H1 (cell line): ENCODE results near the gene PIP5K1B. TPM values are rescaled to one million over a fixed set of nuclear protein-coding genes. Genes with fewer than 3 reads are reported as not detected.

Experiments
- CTCF ChIA-PET: fragments of 300-600 bp; sonication (Branson Sonifier 250); formaldehyde crosslinking; loops from one replicate; lab custom pipeline; 2021; ENCODE audit not compliant: partially characterized antibody; lab: Charles Lee
- POLR2A ChIA-PET: fragments of 300-600 bp; sonication (Branson Sonifier 250); formaldehyde crosslinking; loops from one replicate; lab custom pipeline; 2021; ENCODE audit warnings: inconsistent platforms; ENCODE audit not compliant: partially characterized antibody; lab: Charles Lee
- DNase-seq, 2 experiments: peaks; one replicate each; pipeline versions ENCODE4 v3.0.0 to v3.0.0-alpha.2; 2010 to 2022; ENCODE audit warnings: low spot score in 2 of 2, low read depth in 1 of 2, mixed read lengths in 1 of 2
- FAIRE-seq: peaks from 2 replicates; lab custom pipeline; 2011; peaks lifted over from hg19 to GRCh38; lab: Jason Lieb, UNC
- H2AFZ ChIP-seq: 2 replicates; pipeline ENCODE4 v1.8.1; 2012; ENCODE audit warnings: low read length, inconsistent platforms
- H2AK5ac ChIP-seq: 2 replicates; pipeline ENCODE4 v1.6.1; 2013; ENCODE audit warnings: low read depth, low read length
- H2BK120ac ChIP-seq: replicated peaks from 2 replicates; pipeline ENCODE3; 2013; ENCODE audit warnings: low read depth, low read length, inconsistent platforms
- H2BK12ac ChIP-seq: 2 replicates; pipeline ENCODE4 v1.6.1; 2013; ENCODE audit warnings: low read depth, low read length
- H2BK15ac ChIP-seq: 2 replicates; pipeline ENCODE4 v1.6.1; 2013; ENCODE audit warnings: low read length
- H2BK20ac ChIP-seq: 2 replicates; pipeline ENCODE4 v1.6.1; 2013; ENCODE audit warnings: low read length
- H2BK5ac ChIP-seq: 2 replicates; pipeline ENCODE4 v1.6.1; 2013; ENCODE audit warnings: low read depth, low read length
- H3K14ac ChIP-seq: 2 replicates; pipeline ENCODE4 v1.6.1; 2013; ENCODE audit warnings: inconsistent platforms; ENCODE audit not compliant: insufficient read length
- H3K18ac ChIP-seq: 2 replicates; pipeline ENCODE4 v1.6.1; 2013; ENCODE audit warnings: low read length; ENCODE audit errors: extremely low read depth
- H3K23ac ChIP-seq: 2 replicates; pipeline ENCODE4 v1.6.1; 2013; ENCODE audit warnings: inconsistent platforms; ENCODE audit not compliant: insufficient read length
- H3K23me2 ChIP-seq: 2 replicates; pipeline ENCODE4 v1.6.1; 2013; ENCODE audit warnings: low read depth, low read length
- H3K27ac ChIP-seq: 2 replicates; pipeline ENCODE4 v1.6.1; 2011; ENCODE audit warnings: low read depth, low read length, inconsistent platforms
- H3K27me3 ChIP-seq, 4 experiments: replicated peaks in 1 of 4; 1 replicate in 1 of 4; 2 replicates in 3 of 4; pipeline versions ENCODE4 v1.6.1 to v1.8.1; 2011 to 2013; ENCODE audit warnings: low read length in 3 of 4, mild to moderate bottlenecking in 3 of 4, inconsistent platforms in 2 of 4, mixed read lengths in 2 of 4, moderate library complexity in 1 of 4; ENCODE audit not compliant: control insufficient read depth in 3 of 4, insufficient read depth in 3 of 4; ENCODE audit errors: extremely low read depth in 1 of 4
- H3K36me3 ChIP-seq, 4 experiments: 2 replicates each; pipeline versions ENCODE4 v1.6.1 to v1.8.1; 2011 to 2013; ENCODE audit warnings: mild to moderate bottlenecking in 4 of 4, low read length in 3 of 4, moderate library complexity in 2 of 4, control low read depth in 1 of 4, inconsistent platforms in 1 of 4; ENCODE audit not compliant: insufficient read depth in 4 of 4, control insufficient read depth in 2 of 4
- H3K4ac ChIP-seq: replicated peaks from 2 replicates; pipeline ENCODE3; 2013; ENCODE audit warnings: low read length, low read depth, mixed read lengths, inconsistent platforms; ENCODE audit not compliant: insufficient read length
- H3K4me1 ChIP-seq, 4 experiments: replicated peaks in 1 of 4; 1 replicate in 1 of 4; 2 replicates in 3 of 4; pipeline versions ENCODE4 v1.6.1 to v1.8.1; 2011 to 2013; ENCODE audit warnings: low read length in 3 of 4, inconsistent platforms in 2 of 4, mixed read lengths in 1 of 4; ENCODE audit not compliant: insufficient read depth in 4 of 4, control insufficient read depth in 3 of 4
- H3K4me2 ChIP-seq, 2 experiments: 2 replicates each; pipeline versions ENCODE4 v1.6.1 to v1.8.1; 2011 to 2013; ENCODE audit warnings: low read depth in 2 of 2, low read length in 2 of 2, control low read depth in 1 of 2, inconsistent platforms in 1 of 2, mild to moderate bottlenecking in 1 of 2; ENCODE audit not compliant: insufficient read depth in 1 of 2
- H3K4me3 ChIP-seq, 4 experiments: fragments of 200-600, 300-600 bp in 1 of 4; sonication (generic), shearing (Covaris generic), sonication (Bioruptor Twin) in 1 of 4; 2 replicates each; pipeline versions ENCODE4 v1.5.1 to v1.8.1; 2011 to 2016; ENCODE audit warnings: low read length in 4 of 4, low read depth in 3 of 4, control low read depth in 2 of 4, inconsistent platforms in 2 of 4, mild to moderate bottlenecking in 2 of 4, mixed read lengths in 1 of 4, moderate library complexity in 1 of 4; ENCODE audit not compliant: insufficient read depth in 2 of 4; ENCODE audit errors: extremely low read depth in 1 of 4
- H3K56ac ChIP-seq: replicated peaks from 2 replicates; pipeline ENCODE3; 2013; ENCODE audit warnings: low read depth, mild to moderate bottlenecking, mixed read lengths, low read length, inconsistent platforms; ENCODE audit not compliant: insufficient read length
- H3K79me1 ChIP-seq: 2 replicates; pipeline ENCODE4 v1.6.1; 2013; ENCODE audit warnings: low read depth, low read length, control low read depth
- H3K79me2 ChIP-seq, 2 experiments: 2 replicates each; pipeline versions ENCODE4 v1.6.1 to v1.8.1; 2012 to 2013; ENCODE audit warnings: low read length in 2 of 2, mild to moderate bottlenecking in 2 of 2, inconsistent platforms in 1 of 2; ENCODE audit not compliant: insufficient read depth in 2 of 2, control insufficient read depth in 1 of 2
- H3K9ac ChIP-seq, 4 experiments: replicated peaks in 1 of 4; 1 replicate in 1 of 4; 2 replicates in 3 of 4; pipeline versions ENCODE4 v1.6.1 to v1.8.1; 2011 to 2013; ENCODE audit warnings: low read depth in 3 of 4, low read length in 3 of 4, control low read depth in 2 of 4, mild to moderate bottlenecking in 2 of 4, moderate library complexity in 2 of 4, inconsistent platforms in 1 of 4; ENCODE audit errors: extremely low read depth in 1 of 4
- H3K9me3 ChIP-seq, 2 experiments: 2 replicates each; pipeline versions ENCODE4 v1.6.1 to v1.8.1; 2012 to 2013; ENCODE audit warnings: mild to moderate bottlenecking in 2 of 2, moderate library complexity in 2 of 2, control low read depth in 1 of 2, inconsistent platforms in 1 of 2, low read depth in 1 of 2, low read length in 1 of 2, mixed read lengths in 1 of 2; ENCODE audit not compliant: insufficient read depth in 2 of 2
- H4K20me1 ChIP-seq, 2 experiments: replicated peaks in 1 of 2; 2 replicates each; pipeline versions ENCODE3 to v1.8.1; 2011 to 2013; ENCODE audit warnings: inconsistent platforms in 2 of 2, low read length in 2 of 2, mild to moderate bottlenecking in 1 of 2; ENCODE audit not compliant: insufficient read depth in 2 of 2, control insufficient read depth in 1 of 2
- H4K5ac ChIP-seq: 2 replicates; pipeline ENCODE4 v1.6.1; 2013; ENCODE audit warnings: low read length, low read depth, mixed read lengths, inconsistent platforms; ENCODE audit not compliant: insufficient read length
- H4K8ac ChIP-seq: 2 replicates; pipeline ENCODE4 v1.8.0; 2013; ENCODE audit warnings: mild to moderate bottlenecking, moderate library complexity, low read length, inconsistent platforms; ENCODE audit not compliant: insufficient read depth; ENCODE audit errors: extremely low read depth
- H4K91ac ChIP-seq: replicated peaks from 2 replicates; pipeline ENCODE3; 2013; ENCODE audit warnings: low read length, mixed read lengths, inconsistent platforms; ENCODE audit not compliant: insufficient read length
- CHD1 ChIP-seq: IDR thresholded peaks from 2 replicates; pipeline ENCODE4 v1.6.1; 2012; ENCODE audit warnings: low read depth, low read length, improper control_type of control experiment
- CTCF ChIP-seq, 3 experiments: IDR thresholded peaks; 1 replicate in 2 of 3; 2 replicates in 1 of 3; pipeline versions ENCODE4 v1.5.1 to v1.6.1; 2011; ENCODE audit warnings: low read length in 3 of 3, mild to moderate bottlenecking in 3 of 3, inconsistent platforms in 2 of 3, low read depth in 1 of 3, moderate library complexity in 1 of 3; ENCODE audit not compliant: insufficient read depth in 1 of 3; ENCODE audit errors: control extremely low read depth in 1 of 3
- EGR1 ChIP-seq: IDR thresholded peaks from 2 replicates; pipeline ENCODE4 v1.6.1; 2011; ENCODE audit warnings: low read depth, low read length, borderline replicate concordance
- NRF1 ChIP-seq: IDR thresholded peaks from 2 replicates; pipeline ENCODE4 v1.6.1; 2011; ENCODE audit warnings: mild to moderate bottlenecking, low read depth, low read length, improper control_type of control experiment
- RNF2 ChIP-seq: fragments of 200-900, 300-1000 bp; sonication (generic); IDR thresholded peaks from 2 replicates; pipeline ENCODE4 v1.7.1; 2016; ENCODE audit warnings: borderline replicate concordance, low read depth, mild to moderate bottlenecking, antibody characterized with exemption, low read length; ENCODE audit not compliant: poor library complexity, severe bottlenecking; ENCODE audit errors: missing control alignments
- RXRA ChIP-seq: IDR thresholded peaks from 2 replicates; pipeline ENCODE4 v1.6.1; 2011; ENCODE audit warnings: low read depth, mild to moderate bottlenecking, low read length, moderate library complexity; ENCODE audit not compliant: insufficient read depth
- WGBS, 2 experiments: shearing (Covaris generic) in 1 of 2; methylation state at CpG; one replicate each; pipeline versions ENCODE4 v1.1.6 to v1.1.7; 2013 to 2015; ENCODE audit warnings: low lambda C conversion rate in 2 of 2, mixed read lengths in 2 of 2, inconsistent platforms in 1 of 2, low coverage in 1 of 2, missing lambda C conversion rate in 1 of 2; ENCODE audit not compliant: insufficient replicate concordance in 2 of 2, insufficient coverage in 1 of 2, insufficient read length in 1 of 2; ENCODE audit errors: extremely low coverage in 1 of 2, missing lambda C conversion rate in 1 of 2; 5-methylcytosine and 5-hydroxymethylcytosine counted together
- polyA plus RNA-seq, 7 experiments: library from polyadenylated mRNA; depleted of rRNA in 3 of 7; stranded (reverse) in 5 of 7; unstranded in 2 of 7; fragments of >200 nt in 5 of 7; fragments of 200-250 nt in 2 of 7; gene quantifications; 1 replicate in 5 of 7; 2 replicates in 1 of 7; 4 replicates in 1 of 7; pipeline versions ENCODE4 v1.2.1 to v1.2.3, GENCODE V29; 2011 to 2013; ENCODE audit warnings: missing spikeins in 2 of 7, mixed read lengths in 2 of 7
- total RNA-seq: library from RNA; stranded (reverse); fragmentation: NEBNext Ultra II Directional; extraction: Animal tissue kit (Norgen Biotek cat#: 25700); gene quantifications from 2 replicates; pipeline ENCODE4 v1.2.1, GENCODE V29; 2021

Gene PIP5K1B
- total and polyA plus RNA-seq, 2 of the 8 experiments (the other 6 are each of a cell fraction or from before 2014, with no cell fraction given): 4.7 to 7.7 TPM

DNA sequence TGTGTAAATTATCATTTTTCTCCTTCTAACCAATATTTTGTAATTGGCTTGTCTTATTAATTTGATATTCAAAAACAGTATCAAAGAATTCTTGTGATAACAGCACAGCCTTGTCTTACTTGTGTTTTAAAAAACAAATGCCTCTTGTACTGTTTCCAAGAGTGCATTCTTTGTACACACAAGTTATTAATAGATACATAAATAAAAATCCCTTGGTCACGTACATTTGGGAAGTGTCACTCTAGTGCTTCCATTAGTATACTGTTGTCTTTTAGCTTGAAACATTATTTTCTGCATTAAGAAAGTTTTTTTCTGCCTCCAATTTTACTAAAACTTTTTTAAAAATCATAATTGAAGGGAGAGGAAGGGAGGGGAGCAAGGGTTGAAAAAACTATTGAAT, 133.2 kb downstream of the PIP5K1B start:
- no peak overlapping the region for H3K4me3 ChIP-seq
- H2BK20ac ChIP-seq: no peak overlapping the region
- H2BK5ac ChIP-seq: no peak overlapping the region
- H2BK15ac ChIP-seq: no peak overlapping the region
- no peak overlapping the region for H2BK12ac ChIP-seq
- no peak overlapping the region for H2AK5ac ChIP-seq
- no peak overlapping the region for H3K9ac ChIP-seq
- H4K8ac ChIP-seq: no peak overlapping the region
- no peak overlapping the region for H3K4me2 ChIP-seq
- no peak overlapping the region for H3K27ac ChIP-seq
- H2BK120ac ChIP-seq: no peak overlapping the region
- H3K79me2 ChIP-seq: no peaks in the 10 kb centered on the region
- no peak overlapping the region for H4K5ac ChIP-seq
- POLR2A ChIA-PET: no interaction called here
- H3K18ac ChIP-seq: no peak overlapping the region
- no peak overlapping the region for H3K14ac ChIP-seq
- H3K4me1 ChIP-seq: no peaks in the 10 kb centered on the region
- no peak overlapping the region for H3K4ac ChIP-seq
- no peak overlapping the region for H2AFZ ChIP-seq
- H3K27me3 ChIP-seq: no peaks in the 10 kb centered on the region
- no peak overlapping the region for H3K23ac ChIP-seq
- H4K20me1 ChIP-seq: no peaks in the 10 kb centered on the region
- H3K23me2 ChIP-seq: no peaks in the 10 kb centered on the region; the same call in 1 of the 2 replicates
- H3K56ac ChIP-seq: no peak overlapping the region
- no peak overlapping the region for H4K91ac ChIP-seq
- CTCF ChIA-PET: interaction anchor here (0.6 to 1.3 kb wide), 3 partner anchors 10 to 66 kb away, joined by 3 read pairs; no protein-coding TSS in a partner anchor
- DNase-seq (no peak), FAIRE-seq (no peak)
- TF ChIP-seq NRF1 (no peak), RNF2 (no peak), RXRA (no peak), CTCF (IDR thresholded peaks at IDR 0.05; ENCODE audit: control extremely low read depth in 1 of 3, insufficient read depth in 1 of 3, low read depth in 1 of 3, low read length in 3 of 3) (no peak), EGR1 (no peak), CHD1 (no peak)
- no peaks in the 10 kb centered on the region for H3K79me1 ChIP-seq
- 100% methylated on average over 1 of the region's 1 CpG; no CpG with 5 or more reads in 1 of the 2 experiments for WGBS, 2 experiments
- no peaks in the 10 kb centered on the region for H3K9me3 ChIP-seq
- H3K36me3 ChIP-seq: no peaks in the 10 kb centered on the region
